Left forelimb (tissue), 1 donor: Measurements from ENCODE around the gene PARD3.

Experiments
- DNase-seq: peaks from one replicate; pipeline ENCODE4 v3.0.0-alpha.2; 2018; ENCODE audit warnings: low spot score

The PARD3 gene

DNA sequence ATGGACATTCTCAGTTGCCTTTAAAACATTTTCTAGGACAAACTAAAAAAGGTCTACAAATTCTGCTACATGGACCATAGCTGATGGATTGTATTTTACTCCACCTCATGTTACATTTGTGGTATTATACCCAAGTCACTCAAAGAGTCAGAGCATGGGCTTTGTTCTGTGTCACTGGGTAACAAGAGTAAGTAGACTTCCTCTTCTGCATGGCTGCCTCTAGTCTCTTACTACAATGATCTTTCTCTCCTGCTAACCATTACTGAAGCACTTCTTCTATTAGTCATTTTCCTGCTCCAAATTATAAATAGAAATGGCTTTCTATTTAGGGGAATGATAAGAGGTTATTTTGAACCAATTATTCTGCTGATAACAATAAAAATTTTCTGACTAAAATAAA lies 753.3 kb downstream of the PARD3 start:
- DNase-seq, result no peak
